H9 (cell line): ENCODE results near the gene ARID2. TPM values are rescaled to one million over a fixed set of nuclear protein-coding genes. Genes with fewer than 3 reads are reported as not detected.

Experiments used
- DNase-seq: peaks from one replicate; pipeline ENCODE4 v3.0.0-alpha.2; 2017
- H2AFZ ChIP-seq: one replicate; pipeline ENCODE4 v1.6.1; 2013; ENCODE audit warnings: mild to moderate bottlenecking, low read length, control low read depth, moderate library complexity
- H2AK5ac ChIP-seq: 2 replicates; pipeline ENCODE4 v1.6.1; 2013; ENCODE audit warnings: low read length, control low read depth, mixed read lengths; ENCODE audit not compliant: insufficient read length
- H2BK120ac ChIP-seq: one replicate; pipeline ENCODE4 v1.6.1; 2013; ENCODE audit warnings: low read depth, mild to moderate bottlenecking, low read length, control low read depth, inconsistent platforms; ENCODE audit not compliant: poor library complexity, severe bottlenecking
- H2BK12ac ChIP-seq: 2 replicates; pipeline ENCODE4 v1.6.1; 2013; ENCODE audit warnings: low read length, control low read depth, mixed read lengths, low read depth; ENCODE audit not compliant: insufficient read length
- H2BK15ac ChIP-seq: 2 replicates; pipeline ENCODE4 v1.6.1; 2013; ENCODE audit warnings: low read depth, low read length, control low read depth
- H2BK20ac ChIP-seq: one replicate; pipeline ENCODE4 v1.6.1; 2013; ENCODE audit warnings: low read depth, mild to moderate bottlenecking, low read length, control low read depth, inconsistent platforms; ENCODE audit not compliant: poor library complexity, severe bottlenecking
- H2BK5ac ChIP-seq: 2 replicates; pipeline ENCODE4 v1.6.1; 2013; ENCODE audit warnings: low read length, control low read depth, mixed read lengths; ENCODE audit not compliant: insufficient read length
- H3K14ac ChIP-seq: 2 replicates; pipeline ENCODE4 v1.6.1; 2013; ENCODE audit warnings: low read length, control low read depth; ENCODE audit not compliant: insufficient read depth
- H3K18ac ChIP-seq: 2 replicates; pipeline ENCODE4 v1.6.1; 2013; ENCODE audit warnings: low read depth, mild to moderate bottlenecking, mixed read lengths, low read length, control low read depth; ENCODE audit not compliant: insufficient read length
- H3K23ac ChIP-seq: 2 replicates; pipeline ENCODE4 v1.6.1; 2013; ENCODE audit warnings: low read length, control low read depth, mixed read lengths, low read depth; ENCODE audit not compliant: insufficient read length
- H3K23me2 ChIP-seq: 2 replicates; pipeline ENCODE4 v1.6.1; 2013; ENCODE audit warnings: low read depth, mild to moderate bottlenecking, mixed read lengths, low read length, control low read depth; ENCODE audit not compliant: insufficient read length, poor library complexity, severe bottlenecking
- H3K27ac ChIP-seq: 2 replicates; pipeline ENCODE4 v1.5.1; 2013; ENCODE audit warnings: low read length, control low read depth, mixed read lengths, low read depth; ENCODE audit not compliant: insufficient read length
- H3K27me3 ChIP-seq: 2 replicates; pipeline ENCODE4 v1.6.1; 2013; ENCODE audit warnings: low read length, control low read depth, inconsistent platforms; ENCODE audit not compliant: insufficient read depth
- H3K4ac ChIP-seq: 2 replicates; pipeline ENCODE4 v1.6.1; 2013; ENCODE audit warnings: low read depth, mild to moderate bottlenecking, control low read depth, inconsistent platforms, low read length, moderate library complexity
- H3K4me1 ChIP-seq: 2 replicates; pipeline ENCODE4 v1.6.1; 2013; ENCODE audit warnings: low read length, control low read depth, inconsistent platforms; ENCODE audit not compliant: insufficient read depth
- H3K4me2 ChIP-seq: 2 replicates; pipeline ENCODE4 v1.6.1; 2013; ENCODE audit warnings: low read length, control low read depth, mixed read lengths; ENCODE audit not compliant: insufficient read length, insufficient read depth
- H3K56ac ChIP-seq: 2 replicates; pipeline ENCODE4 v1.6.1; 2013; ENCODE audit warnings: low read depth, mild to moderate bottlenecking, mixed read lengths, low read length, control low read depth; ENCODE audit not compliant: insufficient read length
- H3K79me1 ChIP-seq: 2 replicates; pipeline ENCODE4 v1.6.1; 2013; ENCODE audit warnings: low read depth, mild to moderate bottlenecking, moderate library complexity, low read length, control low read depth, inconsistent platforms; ENCODE audit not compliant: insufficient read depth, poor library complexity, severe bottlenecking
- H3K79me2 ChIP-seq: 2 replicates; pipeline ENCODE4 v1.6.1; 2013; ENCODE audit warnings: low read length, control low read depth, inconsistent platforms; ENCODE audit not compliant: insufficient read depth
- H3K9ac ChIP-seq: 2 replicates; pipeline ENCODE4 v1.6.1; 2013; ENCODE audit warnings: low read length, control low read depth, mixed read lengths; ENCODE audit not compliant: insufficient read length; ENCODE audit errors: extremely low read depth
- H3K9me3 ChIP-seq: one replicate; pipeline ENCODE4 v1.6.1; 2013; ENCODE audit warnings: low read depth, low read length, inconsistent platforms; ENCODE audit not compliant: control insufficient read depth
- H3T11ph ChIP-seq: one replicate; pipeline ENCODE4 v1.6.1; 2013; ENCODE audit warnings: mild to moderate bottlenecking, low read length, control low read depth, inconsistent platforms
- H4K20me1 ChIP-seq: one replicate; pipeline ENCODE4 v1.6.1; 2013; ENCODE audit not compliant: control insufficient read depth, insufficient read length, insufficient read depth
- H4K5ac ChIP-seq: 2 replicates; pipeline ENCODE4 v1.6.1; 2013; ENCODE audit warnings: low read depth, mild to moderate bottlenecking, mixed read lengths, low read length, control low read depth; ENCODE audit not compliant: insufficient read length
- H4K8ac ChIP-seq: replicated peaks from 2 replicates; pipeline ENCODE4 v1.6.1; 2013; ENCODE audit warnings: low read length, control low read depth, mixed read lengths, low read depth; ENCODE audit not compliant: insufficient read length
- H4K91ac ChIP-seq: 2 replicates; pipeline ENCODE4 v1.6.1; 2013; ENCODE audit warnings: low read depth, mild to moderate bottlenecking, moderate library complexity, mixed read lengths, low read length, control low read depth; ENCODE audit not compliant: insufficient read length
- H3K27ac Mint-ChIP-seq, 3 experiments: 2 replicates in 2 of 3; 3 replicates in 1 of 3; pipeline ENCODE4 v1.8.0; 2020 to 2021; ENCODE audit warnings: mixed read lengths in 3 of 3, mild to moderate bottlenecking in 1 of 3, moderate library complexity in 1 of 3
- H3K27me3 Mint-ChIP-seq: 2 replicates; pipeline ENCODE4 v1.8.0; 2021; ENCODE audit warnings: low read depth, mild to moderate bottlenecking, moderate library complexity, mixed read lengths
- H3K36me3 Mint-ChIP-seq, 3 experiments: 2 replicates in 2 of 3; 3 replicates in 1 of 3; pipeline ENCODE4 v1.8.0; 2020 to 2021; ENCODE audit warnings: low read depth in 3 of 3, mixed read lengths in 3 of 3; ENCODE audit not compliant: insufficient read depth in 1 of 3
- H3K4me1 Mint-ChIP-seq, 2 experiments: 2 replicates each; pipeline ENCODE4 v1.8.0; 2020; ENCODE audit warnings: mixed read lengths in 2 of 2
- H3K4me3 Mint-ChIP-seq, 2 experiments: 2 replicates in 1 of 2; 3 replicates in 1 of 2; pipeline ENCODE4 v1.8.0; 2020 to 2021; ENCODE audit warnings: mild to moderate bottlenecking in 2 of 2, mixed read lengths in 2 of 2, moderate library complexity in 1 of 2
- H3K9me3 Mint-ChIP-seq, 2 experiments: 2 replicates in 1 of 2; 3 replicates in 1 of 2; pipeline ENCODE4 v1.8.0; 2020; ENCODE audit warnings: mild to moderate bottlenecking in 2 of 2, mixed read lengths in 2 of 2, moderate library complexity in 1 of 2
- WGBS: extraction: QIAGEN DNeasy Blood & Tissue Kit; methylation state at CpG from one replicate; pipeline ENCODE4 v1.1.7; 2013; ENCODE audit warnings: missing lambda C conversion rate, low lambda C conversion rate, mixed read lengths; ENCODE audit not compliant: insufficient read length; ENCODE audit errors: extremely low coverage; 5-methylcytosine and 5-hydroxymethylcytosine counted together
- total RNA-seq: library from RNA; stranded (reverse); gene quantifications from 2 replicates; pipeline ENCODE4 v1.2.1, GENCODE V29; 2021
- TF ChIP-seq, protein P1 (sequence below): fragments of 200-600 bp; sonication (generic); conservative IDR thresholded peaks from 3 replicates; pipeline ENCODE4 v1.8.0; 2021; ENCODE audit warnings: antibody characterized with exemption, mild to moderate bottlenecking

The ARID2 gene
- total RNA-seq, 1 experiment from 2014 or later, result 63.8 TPM

DNA sequence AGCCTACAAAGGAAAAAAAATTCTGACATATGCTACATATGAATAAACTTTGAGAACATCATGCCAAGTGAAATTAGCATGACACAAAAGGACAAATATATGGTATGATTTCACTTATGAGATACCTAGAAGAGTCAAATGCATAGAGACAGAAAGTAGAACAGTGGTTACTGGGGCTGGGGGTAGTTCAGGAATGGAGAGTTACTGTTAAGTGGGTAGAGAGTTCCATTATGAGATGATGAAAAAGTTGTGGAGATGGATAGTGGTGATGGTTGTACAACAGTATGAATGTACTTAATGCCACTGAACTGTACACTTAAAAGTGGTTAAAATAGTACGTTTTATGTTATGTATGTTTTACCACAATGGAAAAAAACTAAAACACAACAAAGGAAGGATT lies 168.6 kb downstream of the ARID2 start:
- WGBS, result no CpG with 5 or more reads among the region's 1 CpG
- Mint-ChIP-seq H3K9me3 (no peaks in the 10 kb centered on the region), H3K27ac (no peak overlapping the region), H3K36me3 (peaks cover 37 to 67% (median 63%) of the 10 kb centered on the region in 3 experiments), H3K4me1 (peaks cover 3 to 4% of the 10 kb centered on the region in 2 experiments), H3K4me3 (no peak overlapping the region), H3K27me3 (no peaks in the 10 kb centered on the region; the same call in 1 of the 2 replicates)
- H3K23me2 ChIP-seq, result no peaks in the 10 kb centered on the region
- H3K4ac ChIP-seq, result no peak overlapping the region
- TF ChIP-seq, protein P1, sequence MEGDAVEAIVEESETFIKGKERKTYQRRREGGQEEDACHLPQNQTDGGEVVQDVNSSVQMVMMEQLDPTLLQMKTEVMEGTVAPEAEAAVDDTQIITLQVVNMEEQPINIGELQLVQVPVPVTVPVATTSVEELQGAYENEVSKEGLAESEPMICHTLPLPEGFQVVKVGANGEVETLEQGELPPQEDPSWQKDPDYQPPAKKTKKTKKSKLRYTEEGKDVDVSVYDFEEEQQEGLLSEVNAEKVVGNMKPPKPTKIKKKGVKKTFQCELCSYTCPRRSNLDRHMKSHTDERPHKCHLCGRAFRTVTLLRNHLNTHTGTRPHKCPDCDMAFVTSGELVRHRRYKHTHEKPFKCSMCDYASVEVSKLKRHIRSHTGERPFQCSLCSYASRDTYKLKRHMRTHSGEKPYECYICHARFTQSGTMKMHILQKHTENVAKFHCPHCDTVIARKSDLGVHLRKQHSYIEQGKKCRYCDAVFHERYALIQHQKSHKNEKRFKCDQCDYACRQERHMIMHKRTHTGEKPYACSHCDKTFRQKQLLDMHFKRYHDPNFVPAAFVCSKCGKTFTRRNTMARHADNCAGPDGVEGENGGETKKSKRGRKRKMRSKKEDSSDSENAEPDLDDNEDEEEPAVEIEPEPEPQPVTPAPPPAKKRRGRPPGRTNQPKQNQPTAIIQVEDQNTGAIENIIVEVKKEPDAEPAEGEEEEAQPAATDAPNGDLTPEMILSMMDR, result no peak
- H3K18ac ChIP-seq, result no peak overlapping the region
- H3T11ph ChIP-seq, result no peak overlapping the region
- no peak overlapping the region for H4K8ac ChIP-seq
- H2BK15ac ChIP-seq, result no peak overlapping the region
- H3K27me3 ChIP-seq, result no peaks in the 10 kb centered on the region
- no peak overlapping the region for H2BK12ac ChIP-seq
- H3K9ac ChIP-seq, result no peak overlapping the region
- H2AK5ac ChIP-seq, result no peak overlapping the region
- no peak overlapping the region for H4K91ac ChIP-seq
- no peak overlapping the region for H2BK5ac ChIP-seq
- no peaks in the 10 kb centered on the region for H3K79me1 ChIP-seq
- no peak overlapping the region for H2AFZ ChIP-seq
- no peaks in the 10 kb centered on the region; the same call in 1 of the 2 replicates for H3K4me1 ChIP-seq
- no peak overlapping the region for H3K4me2 ChIP-seq
- H3K79me2 ChIP-seq, result no peaks in the 10 kb centered on the region
- no peak overlapping the region for H2BK20ac ChIP-seq
- DNase-seq, result no peak
- H3K14ac ChIP-seq, result no peak overlapping the region
- no peak overlapping the region for H2BK120ac ChIP-seq
- no peak overlapping the region for H4K5ac ChIP-seq
- H3K9me3 ChIP-seq, result no peaks in the 10 kb centered on the region
- H3K23ac ChIP-seq, result no peak overlapping the region
- H4K20me1 ChIP-seq, result no peaks in the 10 kb centered on the region
- no peak overlapping the region for H3K27ac ChIP-seq
- no peak overlapping the region for H3K56ac ChIP-seq
